MM.1S (cell line): ENCODE results near the gene MIEF1.

Experiments used
- EZH2 ChIP-seq: fragments of 300-600 bp; sonication (generic); optimal IDR thresholded peaks from 2 replicates; pipeline ENCODE3; 2017; ENCODE audit warnings: low read depth, mild to moderate bottlenecking, antibody characterized with exemption, low read length, mixed read lengths
- EZH2phosphoT487 ChIP-seq: fragments of 300-600 bp; sonication (generic); IDR thresholded peaks from 2 replicates; pipeline ENCODE4 v1.6.1; 2018; ENCODE audit warnings: antibody characterized with exemption, low read length
- TF ChIP-seq, protein P1 (sequence below): fragments of 300-600 bp; sonication (generic); IDR thresholded peaks from 2 replicates; pipeline ENCODE4 v1.5.1; 2016; ENCODE audit warnings: antibody characterized with exemption, low read length, mixed read lengths

DNA sequence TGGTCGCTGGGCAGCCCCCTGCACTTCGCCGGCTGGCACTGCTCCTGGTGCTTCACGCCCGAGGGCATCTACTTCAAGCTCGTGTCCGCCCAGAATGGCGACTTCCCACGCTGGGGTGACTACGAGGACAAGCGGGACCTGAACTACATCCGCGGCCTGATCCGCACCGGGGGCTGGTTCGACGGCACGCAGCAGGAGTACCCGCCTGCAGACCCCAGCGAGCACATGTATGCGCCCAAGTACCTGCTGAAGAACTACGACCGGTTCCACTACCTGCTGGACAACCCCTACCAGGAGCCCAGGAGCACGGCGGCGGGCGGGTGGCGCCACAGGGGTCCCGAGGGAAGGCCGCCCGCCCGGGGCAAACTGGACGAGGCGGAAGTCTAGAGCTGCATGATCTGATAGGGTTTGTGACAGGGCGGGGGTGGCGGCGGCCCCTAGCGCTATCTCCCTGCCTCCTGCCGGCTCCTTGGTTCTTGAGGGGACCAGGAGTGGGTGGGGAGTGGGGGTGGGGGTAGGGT is 13.5 kb upstream of the MIEF1 start:
- TF ChIP-seq, protein P1, sequence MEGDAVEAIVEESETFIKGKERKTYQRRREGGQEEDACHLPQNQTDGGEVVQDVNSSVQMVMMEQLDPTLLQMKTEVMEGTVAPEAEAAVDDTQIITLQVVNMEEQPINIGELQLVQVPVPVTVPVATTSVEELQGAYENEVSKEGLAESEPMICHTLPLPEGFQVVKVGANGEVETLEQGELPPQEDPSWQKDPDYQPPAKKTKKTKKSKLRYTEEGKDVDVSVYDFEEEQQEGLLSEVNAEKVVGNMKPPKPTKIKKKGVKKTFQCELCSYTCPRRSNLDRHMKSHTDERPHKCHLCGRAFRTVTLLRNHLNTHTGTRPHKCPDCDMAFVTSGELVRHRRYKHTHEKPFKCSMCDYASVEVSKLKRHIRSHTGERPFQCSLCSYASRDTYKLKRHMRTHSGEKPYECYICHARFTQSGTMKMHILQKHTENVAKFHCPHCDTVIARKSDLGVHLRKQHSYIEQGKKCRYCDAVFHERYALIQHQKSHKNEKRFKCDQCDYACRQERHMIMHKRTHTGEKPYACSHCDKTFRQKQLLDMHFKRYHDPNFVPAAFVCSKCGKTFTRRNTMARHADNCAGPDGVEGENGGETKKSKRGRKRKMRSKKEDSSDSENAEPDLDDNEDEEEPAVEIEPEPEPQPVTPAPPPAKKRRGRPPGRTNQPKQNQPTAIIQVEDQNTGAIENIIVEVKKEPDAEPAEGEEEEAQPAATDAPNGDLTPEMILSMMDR, result no peak
- TF ChIP-seq EZH2 (no peak), EZH2phosphoT487 (no peak)
